Upper lobe of left lung (tissue), 6 donors: ENCODE results near the gene SMAP1. TPM values are rescaled to one million over a fixed set of nuclear protein-coding genes. Genes with fewer than 3 reads are reported as not detected.
A peak's percentile ranks its signal among the peaks of the same experiment; 100 is the strongest.

ENCODE experiments used
- ATAC-seq, 2 donors: fragments of 200-7000 bp; cut with Tn5 transposase; one replicate each; pipeline ENCODE4 v1.9.1; 2022; ENCODE audit warnings: mild to moderate bottlenecking in 2 of 2, moderate library complexity in 2 of 2; ENCODE audit not compliant: low FRiP score in 2 of 2
- DNase-seq, 2 donors: peaks; one replicate each; pipeline ENCODE4 v3.0.0-alpha.2; 2019 to 2020
- H3K27ac ChIP-seq, 4 donors: fragments of 200-600 bp; sonication (generic); one replicate each; pipeline ENCODE4 v1.5.1; 2016 to 2019
- H3K27me3 ChIP-seq, 4 donors: fragments of 200-600 bp; sonication (generic); one replicate each; pipeline ENCODE4 v1.5.1; 2017 to 2019
- H3K36me3 ChIP-seq, 4 donors: fragments of 200-600 bp; sonication (generic); one replicate each; pipeline ENCODE4 v1.5.1; 2016 to 2019
- H3K4me1 ChIP-seq, 4 donors: fragments of 200-600 bp; sonication (generic); one replicate each; pipeline ENCODE4 v1.5.1; 2018 to 2019
- H3K4me3 ChIP-seq, 4 donors: fragments of 200-600 bp; sonication (generic); one replicate each; pipeline ENCODE4 v1.5.1; 2017 to 2019; ENCODE audit warnings: mild to moderate bottlenecking in 2 of 4, moderate library complexity in 1 of 4
- H3K9me3 ChIP-seq, 4 donors: fragments of 200-600 bp; sonication (generic); one replicate each; pipeline ENCODE4 v1.5.1; 2018 to 2019
- CTCF ChIP-seq, 6 experiments: fragments of 450-650 bp in 4 of 6; fragments of 200-600 bp in 2 of 6; sonication (generic) in 2 of 6; IDR thresholded peaks; one replicate each; pipeline ENCODE4 v1.5.1; 2016 to 2019; ENCODE audit warnings: antibody characterized with exemption in 6 of 6
- EP300 ChIP-seq, 4 donors: sonication (generic); formaldehyde crosslinking; IDR thresholded peaks; one replicate each; pipeline ENCODE4 v1.5.1; 2017; ENCODE audit warnings: antibody characterized with exemption in 4 of 4, control low read depth in 2 of 4
- POLR2A ChIP-seq, 4 donors: fragments of 450-650 bp; IDR thresholded peaks; one replicate each; pipeline ENCODE4 v1.5.1; 2016 to 2017; ENCODE audit warnings: antibody characterized with exemption in 4 of 4, mild to moderate bottlenecking in 2 of 4
- POLR2AphosphoS5 ChIP-seq, 2 donors: sonication (generic); formaldehyde crosslinking; IDR thresholded peaks; one replicate each; pipeline ENCODE4 v1.5.1; 2017; ENCODE audit warnings: antibody characterized with exemption in 2 of 2
- WGBS, 2 donors: methylation state at CpG; one replicate each; pipeline ENCODE4 v1.1.5; 2017 to 2018; 5-methylcytosine and 5-hydroxymethylcytosine counted together
- total RNA-seq, 6 donors: library from RNA; depleted of rRNA in 4 of 6; stranded (reverse); fragments of >200 nt in 4 of 6; gene quantifications; one replicate each; pipeline versions ENCODE4 v1.1.0 to v1.2.1, GENCODE V29; 2016 to 2021
- donor health status: DM: no; HTN: no; CAD: no; lungs with moderate emphysema.
- donor health status: DM: no; HTN: yes; CAD: no; lungs with severe emphysema.

The SMAP1 gene
- total RNA-seq, 6 donors from 2014 or later = 16.3 to 34.4 (median 21.7) TPM

- no peaks in the 10 kb centered on the region for H3K9me3 ChIP-seq
- peak; percentile 75 to 88 for ATAC-seq
- no peaks in the 10 kb centered on the region for H3K4me1 ChIP-seq
- no peak overlapping the region for H3K27ac ChIP-seq
- no peaks in the 10 kb centered on the region for H3K36me3 ChIP-seq
- TF ChIP-seq EP300 (IDR thresholded peaks at IDR 0.05) (no peak), CTCF (IDR thresholded peaks at IDR 0.05) (peak; percentile 78 to 92 (median 84))
- DNase-seq = peak; percentile 36 to 41
- 45% methylated on average over 17 of the region's 17 CpGs for WGBS, 2 donors
- H3K4me3 ChIP-seq = no peak overlapping the region
- H3K27me3 ChIP-seq = no peaks in the 10 kb centered on the region
Measured at GRCh38 chr6:70884074-70884983, 216.6 kb downstream of the SMAP1 start.

GRCh38 chr6:70886071-70886470 is 218.4 kb downstream of the SMAP1 start:
- H3K4me3 ChIP-seq = no peak overlapping the region
- ATAC-seq = no peak
- H3K4me1 ChIP-seq = no peaks in the 10 kb centered on the region
- no peaks in the 10 kb centered on the region for H3K27me3 ChIP-seq
- no peak for DNase-seq
- no peaks in the 10 kb centered on the region for H3K36me3 ChIP-seq
- no peak overlapping the region for H3K27ac ChIP-seq
- 89 to 90% methylated on average over 2 of the region's 2 CpGs for WGBS, 2 donors
- H3K9me3 ChIP-seq = no peaks in the 10 kb centered on the region
- no peak for TF ChIP-seq POLR2A (IDR thresholded peaks at IDR 0.05)

GRCh38 chr6:70886661-70887060 is 219.0 kb downstream of the SMAP1 start:
- Histone ChIP-seq H3K4me3 (no peak overlapping the region), H3K27ac (no peak overlapping the region), H3K9me3 (no peaks in the 10 kb centered on the region), H3K36me3 (no peaks in the 10 kb centered on the region), H3K27me3 (no peaks in the 10 kb centered on the region), H3K4me1 (no peaks in the 10 kb centered on the region)
- TF ChIP-seq POLR2A (IDR thresholded peaks at IDR 0.05) (no peak), EP300 (IDR thresholded peaks at IDR 0.05) (no peak), CTCF (IDR thresholded peaks at IDR 0.05) (no peak), POLR2AphosphoS5 (IDR thresholded peaks at IDR 0.05) (no peak)
- WGBS, 2 donors = 90 to 100% methylated on average over 1 to 2 of the region's 2 CpGs
- DNase-seq = no peak
- ATAC-seq = peak in 1 of 2 donors; percentile 37

- Histone ChIP-seq H3K27ac (no peak overlapping the region), H3K4me3 (no peak overlapping the region), H3K4me1 (no peaks in the 10 kb centered on the region), H3K36me3 (no peaks in the 10 kb centered on the region), H3K27me3 (no peaks in the 10 kb centered on the region), H3K9me3 (no peaks in the 10 kb centered on the region)
- no peak for TF ChIP-seq POLR2A (IDR thresholded peaks at IDR 0.05)
- TF ChIP-seq EP300 (IDR thresholded peaks at IDR 0.05) = no peak
- TF ChIP-seq POLR2AphosphoS5 (IDR thresholded peaks at IDR 0.05) = no peak
- TF ChIP-seq CTCF (IDR thresholded peaks at IDR 0.05) = no peak
- no peak for DNase-seq
- no peak for ATAC-seq
- whole genome bisulfite sequencing, 2 donors = 87 to 95% methylated on average over 7 of the region's 7 CpGs
Measured at GRCh38 chr6:70889270-70889669, 221.6 kb downstream of the SMAP1 start.

GRCh38 chr6:70894001-70894400 is 226.3 kb downstream of the SMAP1 start:
- no peaks in the 10 kb centered on the region for H3K9me3 ChIP-seq
- 88 to 95% methylated on average over 12 of the region's 12 CpGs for WGBS, 2 donors
- H3K27me3 ChIP-seq = no peaks in the 10 kb centered on the region
- ATAC-seq (no peak), DNase-seq (peak in 1 of 2 donors; percentile 48)
- no peak overlapping the region for H3K4me3 ChIP-seq
- no peaks in the 10 kb centered on the region for H3K36me3 ChIP-seq
- no peaks in the 10 kb centered on the region for H3K4me1 ChIP-seq
- no peak for TF ChIP-seq POLR2AphosphoS5 (IDR thresholded peaks at IDR 0.05)
- no peak for TF ChIP-seq CTCF (IDR thresholded peaks at IDR 0.05)
- no peak for TF ChIP-seq EP300 (IDR thresholded peaks at IDR 0.05)
- no peak for TF ChIP-seq POLR2A (IDR thresholded peaks at IDR 0.05)
- H3K27ac ChIP-seq = no peak overlapping the region
